HepG2 (cell line): ENCODE measurements around the gene IQCE. TPM values are rescaled to one million over a fixed set of nuclear protein-coding genes. Genes with fewer than 3 reads are reported as not detected.

Experiments used
- ATAC-seq: fragments of 200-7000 bp; cut with Tn5 transposase; 3 replicates; pipeline ENCODE4 v1.9.1; 2020; ENCODE audit warnings: mild to moderate bottlenecking, moderate library complexity
- BruUV-seq: library from RNA; stranded (reverse); fragments of 400-500 nt; replicated peaks from 2 replicates; lab custom pipeline; 2021; lab: Mats Ljungman, UMichigan
- CTCF ChIA-PET: fragments of 300-600 bp; formaldehyde crosslinking; extraction: SDS; loops from one replicate; lab custom pipeline; 2021; ENCODE audit warnings: low total read pairs, inconsistent platforms, low intra/inter-chr PET ratio; lab: Yijun Ruan, JAX
- POLR2A ChIA-PET: fragments of 350-600 bp; sonication (Branson Sonifier 250); formaldehyde crosslinking; loops from one replicate; lab custom pipeline; 2020; ENCODE audit warnings: antibody characterized with exemption, inconsistent platforms; lab: Yijun Ruan, JAX
- DNase-seq: peaks from one replicate; pipeline ENCODE4 v3.0.0-alpha.2; 2015; ENCODE audit warnings: low spot score
- FAIRE-seq: peaks from 3 replicates; lab custom pipeline; 2011; peaks lifted over from hg19 to GRCh38; lab: Jason Lieb, UNC
- H2AFZ ChIP-seq: one replicate; pipeline ENCODE4 v1.6.1; 2011; ENCODE audit warnings: low read length, inconsistent platforms
- H3K27ac ChIP-seq: fragments of 300-600 bp; 3 replicates; pipeline ENCODE4 v1.8.0; 2011; ENCODE audit warnings: mixed run types, mild to moderate bottlenecking, mixed read lengths, low read length, inconsistent platforms; ENCODE audit not compliant: insufficient read depth; ENCODE audit errors: extremely low read length
- H3K27me3 ChIP-seq, 2 experiments: fragments of 200-600 bp in 1 of 2; 2 replicates in 1 of 2; 3 replicates in 1 of 2; pipeline versions ENCODE4 v1.6.0 to v1.8.0; 2011; ENCODE audit warnings: low read length in 2 of 2, mild to moderate bottlenecking in 2 of 2, moderate library complexity in 2 of 2, inconsistent platforms in 1 of 2; ENCODE audit not compliant: insufficient read depth in 2 of 2, control insufficient read depth in 1 of 2
- H3K36me3 ChIP-seq, 2 experiments: fragments of 200-600 bp in 1 of 2; replicated peaks in 1 of 2; 2 replicates in 1 of 2; 3 replicates in 1 of 2; pipeline versions ENCODE4 v1.5.1 to v1.8.0; 2011; ENCODE audit warnings: low read length in 2 of 2, inconsistent platforms in 1 of 2; ENCODE audit not compliant: insufficient read depth in 2 of 2, control insufficient read depth in 1 of 2
- H3K4me1 ChIP-seq: 2 replicates; pipeline ENCODE4 v1.5.1; 2012; ENCODE audit warnings: low read length, inconsistent platforms; ENCODE audit not compliant: insufficient read depth
- H3K4me2 ChIP-seq: 2 replicates; pipeline ENCODE4 v1.6.0; 2011; ENCODE audit warnings: low read depth, low read length, inconsistent platforms
- H3K4me3 ChIP-seq, 3 experiments: fragments of 200-600 bp in 1 of 3; sonication (generic), shearing (Covaris generic) in 1 of 3; replicated peaks in 1 of 3; 2 replicates each; pipeline ENCODE4 v1.5.1; 2011 to 2016; ENCODE audit warnings: low read length in 3 of 3, inconsistent platforms in 2 of 3, low read depth in 2 of 3, mild to moderate bottlenecking in 2 of 3, control low read depth in 1 of 3, mixed read lengths in 1 of 3; ENCODE audit not compliant: insufficient read depth in 1 of 3
- H3K79me2 ChIP-seq: one replicate; pipeline ENCODE4 v1.6.1; 2011; ENCODE audit warnings: low read length, inconsistent platforms; ENCODE audit not compliant: insufficient read depth
- H3K9ac ChIP-seq: 2 replicates; pipeline ENCODE4 v1.6.0; 2011; ENCODE audit warnings: mild to moderate bottlenecking, low read depth, low read length, inconsistent platforms; ENCODE audit not compliant: insufficient read depth
- H3K9me3 ChIP-seq: 2 replicates; pipeline ENCODE4 v1.5.1; 2012; ENCODE audit warnings: mild to moderate bottlenecking, low read length
- H4K20me1 ChIP-seq: 2 replicates; pipeline ENCODE4 v1.6.0; 2011; ENCODE audit warnings: inconsistent platforms, mild to moderate bottlenecking, low read length, moderate library complexity; ENCODE audit not compliant: insufficient read depth
- AHR ChIP-seq: IDR thresholded peaks from 2 replicates; pipeline ENCODE4 v1.6.1; 2018; ENCODE audit warnings: missing genetic modification reagents, missing compliant biosample characterization
- CENPX ChIP-seq: sonication (generic); formaldehyde crosslinking; IDR thresholded peaks from 2 replicates; pipeline ENCODE4 v1.9.0; 2021; ENCODE audit warnings: mild to moderate bottlenecking, missing genetic modification reagents, moderate library complexity
- DMAP1 ChIP-seq: IDR thresholded peaks from 2 replicates; pipeline ENCODE4 v1.6.1; 2016
- ETV6 ChIP-seq: sonication (generic); formaldehyde crosslinking; conservative IDR thresholded peaks from 2 replicates; pipeline ENCODE4 v1.4.0; 2020; ENCODE audit warnings: missing genetic modification reagents
- FOXC1 ChIP-seq: sonication (generic); formaldehyde crosslinking; IDR thresholded peaks from 2 replicates; pipeline ENCODE4 v1.8.0; 2022; ENCODE audit warnings: mild to moderate bottlenecking, missing genetic modification reagents, borderline replicate concordance
- IKZF1 ChIP-seq: fragments of 450-650 bp; IDR thresholded peaks from 2 replicates; pipeline ENCODE4 v1.7.1; 2016
- KLF11 ChIP-seq: IDR thresholded peaks from 2 replicates; pipeline ENCODE4 v1.6.1; 2016; ENCODE audit warnings: missing compliant biosample characterization
- KLF6 ChIP-seq: IDR thresholded peaks from 2 replicates; pipeline ENCODE4 v1.8.0; 2016; ENCODE audit warnings: missing biosample characterization, missing genetic modification reagents
- MXD3 ChIP-seq: IDR thresholded peaks from 2 replicates; pipeline ENCODE4 v1.6.1; 2016; ENCODE audit warnings: mild to moderate bottlenecking, missing biosample characterization, missing genetic modification reagents
- PRDM15 ChIP-seq: sonication (generic); formaldehyde crosslinking; IDR thresholded peaks from 2 replicates; pipeline ENCODE4 v1.4.0; 2020; ENCODE audit warnings: missing genetic modification reagents
- ZFP90 ChIP-seq: sonication (generic); formaldehyde crosslinking; IDR thresholded peaks from 2 replicates; pipeline ENCODE4 v1.8.0; 2022; ENCODE audit warnings: missing genetic modification reagents, mild to moderate bottlenecking, inconsistent platforms, borderline replicate concordance
- ZNF121 ChIP-seq: sonication (generic); formaldehyde crosslinking; IDR thresholded peaks from 2 replicates; pipeline ENCODE4 v1.5.0; 2020; ENCODE audit warnings: mild to moderate bottlenecking, missing genetic modification reagents
- ZNF17 ChIP-seq: sonication (generic); formaldehyde crosslinking; IDR thresholded peaks from 2 replicates; pipeline ENCODE4 v1.5.0; 2020; ENCODE audit warnings: mild to moderate bottlenecking, missing genetic modification reagents
- ZNF317 ChIP-seq: sonication (generic); formaldehyde crosslinking; IDR thresholded peaks from 2 replicates; pipeline ENCODE4 v1.5.0; 2020; ENCODE audit warnings: mild to moderate bottlenecking, missing genetic modification reagents
- ZNF569 ChIP-seq: sonication (generic); formaldehyde crosslinking; IDR thresholded peaks from 2 replicates; pipeline ENCODE4 v1.5.0; 2020; ENCODE audit warnings: mild to moderate bottlenecking, missing genetic modification reagents, moderate library complexity, borderline replicate concordance
- ZSCAN25 ChIP-seq: sonication (generic); formaldehyde crosslinking; IDR thresholded peaks from 2 replicates; pipeline ENCODE4 v1.8.0; 2022; ENCODE audit warnings: mild to moderate bottlenecking, missing genetic modification reagents
- WGBS: methylation state at CpG from one replicate; pipeline ENCODE4 v1.1.6; 2017; ENCODE audit warnings: low lambda C conversion rate; 5-methylcytosine and 5-hydroxymethylcytosine counted together
- in situ Hi-C: cut with HindIII; loops from 2 replicates; pipeline ENCODE4 v1.10.0; 2017; ENCODE audit warnings: low pct_unique_long_range_greater_than_20kb; ENCODE audit not compliant: extremely low pct_ligation_motif_present
- intact Hi-C: fragments of 100-400 bp; cut with micrococcal nuclease; formaldehyde crosslinking; loops from one replicate; pipeline ENCODE4 v1.10.0; 2022; ENCODE audit not compliant: unreplicated experiment
- polyA plus RNA-seq, 8 experiments: library from polyadenylated mRNA; depleted of rRNA in 3 of 8; stranded (reverse) in 7 of 8; unstranded in 1 of 8; fragments of >200 nt; fragmentation: Illumina TruSeq in 4 of 8; extraction: Trizol in 4 of 8; gene quantifications; 2 replicates each; pipeline versions ENCODE4 v1.2.1 to v1.2.3, GENCODE V29; 2011 to 2016; ENCODE audit warnings: low read depth in 4 of 8, missing spikeins in 1 of 8, mixed read lengths in 1 of 8; ENCODE audit not compliant: insufficient read depth in 1 of 8
- total RNA-seq, 5 experiments: library from RNA; depleted of rRNA; stranded (reverse); fragments of >200 nt; fragmentation: Illumina TruSeq; extraction: Trizol; gene quantifications; 2 replicates each; pipeline ENCODE4 v1.2.3, GENCODE V29; 2016; ENCODE audit warnings: low read depth in 1 of 5

The IQCE gene
- total and polyA plus RNA-seq, 2 of the 13 experiments (the other 11 are each of a cell fraction or from before 2014, with no cell fraction given) = 1.5 to 2.5 TPM

- no peak for ATAC-seq
- no peaks in the 10 kb centered on the region for H3K4me1 ChIP-seq
- H2AFZ ChIP-seq = no peak overlapping the region
- no TSS peak for BruUV-seq
- H3K9me3 ChIP-seq = no peaks in the 10 kb centered on the region
- H4K20me1 ChIP-seq = no peaks in the 10 kb centered on the region
- ChIA-PET POLR2A (no interaction called here), CTCF (no interaction called here)
- intact Hi-C loops = no loop called here
- no peak overlapping the region for H3K4me2 ChIP-seq
- no peak overlapping the region for H3K4me3 ChIP-seq
- FAIRE-seq = no peak
- no peaks in the 10 kb centered on the region for H3K36me3 ChIP-seq
- no peak overlapping the region for H3K27ac ChIP-seq
- no peak for TF ChIP-seq KLF6 (CRISPR knock-in tag)
- TF ChIP-seq CENPX (CRISPR knock-in tag) = no peak
- TF ChIP-seq ZNF121 (CRISPR knock-in tag) = no peak
- no peak for TF ChIP-seq ZSCAN25
- TF ChIP-seq MXD3 (CRISPR knock-in tag) = no peak
- no peak for TF ChIP-seq ZNF569 (CRISPR knock-in tag)
- TF ChIP-seq ZFP90 (CRISPR knock-in tag) = no peak
- no peak for TF ChIP-seq DMAP1 (CRISPR knock-in tag)
- TF ChIP-seq ETV6 (CRISPR knock-in tag) = no peak
- TF ChIP-seq PRDM15 (CRISPR knock-in tag) = no peak
- TF ChIP-seq IKZF1 = no peak
- no peak for TF ChIP-seq ZNF17
- TF ChIP-seq ZNF317 = no peak
- TF ChIP-seq AHR = no peak
- no peak for TF ChIP-seq KLF11 (CRISPR knock-in tag)
- no peak for TF ChIP-seq FOXC1 (CRISPR knock-in tag)
- H3K27me3 ChIP-seq = no peaks in the 10 kb centered on the region
- WGBS = 96% methylated on average over 71 of the region's 73 CpGs
- in situ Hi-C loops = no loop called here
- no peak overlapping the region for H3K9ac ChIP-seq
- H3K79me2 ChIP-seq = no peaks in the 10 kb centered on the region
- DNase-seq = no peak
These were observed 19.3 kb downstream of the IQCE start for GRCh38 chr7:2577914-2578680.
